Skeletal muscle tissue (tissue), 4 donors: ENCODE results near the gene PADI2. TPM values are rescaled to one million over a fixed set of nuclear protein-coding genes. Genes with fewer than 3 reads are reported as not detected.

ENCODE experiments used
- H3K27ac ChIP-seq: one replicate; pipeline ENCODE4 v1.7.0; 2013; ENCODE audit warnings: mild to moderate bottlenecking, low read depth, low read length, inconsistent platforms
- H3K27me3 ChIP-seq, 3 donors: one replicate each; pipeline ENCODE4 v1.7.0; 2013; ENCODE audit warnings: low read length in 3 of 3; ENCODE audit not compliant: control insufficient read depth in 3 of 3, insufficient read depth in 3 of 3
- H3K36me3 ChIP-seq, 3 donors: one replicate each; pipeline ENCODE4 v1.7.0; 2013; ENCODE audit warnings: low read length in 3 of 3; ENCODE audit not compliant: control insufficient read depth in 3 of 3, insufficient read depth in 3 of 3
- H3K4me1 ChIP-seq, 3 donors: one replicate each; pipeline ENCODE4 v1.7.0; 2013; ENCODE audit warnings: low read length in 3 of 3, mild to moderate bottlenecking in 3 of 3; ENCODE audit not compliant: control insufficient read depth in 3 of 3, insufficient read depth in 3 of 3
- H3K4me3 ChIP-seq, 3 donors: one replicate each; pipeline ENCODE4 v1.7.0; 2013; ENCODE audit warnings: low read length in 3 of 3
- H3K9ac ChIP-seq, 3 donors: one replicate each; pipeline ENCODE4 v1.7.0; 2013; ENCODE audit warnings: low read length in 3 of 3, mild to moderate bottlenecking in 3 of 3, moderate library complexity in 2 of 3, low read depth in 1 of 3
- H3K9me3 ChIP-seq, 3 donors: one replicate each; pipeline ENCODE4 v1.7.0; 2013; ENCODE audit warnings: low read length in 3 of 3; ENCODE audit not compliant: control insufficient read depth in 3 of 3
- total RNA-seq: library from RNA; depleted of rRNA; stranded (reverse); fragments of >200 nt; gene quantifications from one replicate; pipeline ENCODE4 v1.2.3, GENCODE V29; 2014
- donor health status: Osteomylitis.

Gene PADI2
- total RNA-seq, 1 donor from 2014 or later = 33.9 TPM

DNA sequence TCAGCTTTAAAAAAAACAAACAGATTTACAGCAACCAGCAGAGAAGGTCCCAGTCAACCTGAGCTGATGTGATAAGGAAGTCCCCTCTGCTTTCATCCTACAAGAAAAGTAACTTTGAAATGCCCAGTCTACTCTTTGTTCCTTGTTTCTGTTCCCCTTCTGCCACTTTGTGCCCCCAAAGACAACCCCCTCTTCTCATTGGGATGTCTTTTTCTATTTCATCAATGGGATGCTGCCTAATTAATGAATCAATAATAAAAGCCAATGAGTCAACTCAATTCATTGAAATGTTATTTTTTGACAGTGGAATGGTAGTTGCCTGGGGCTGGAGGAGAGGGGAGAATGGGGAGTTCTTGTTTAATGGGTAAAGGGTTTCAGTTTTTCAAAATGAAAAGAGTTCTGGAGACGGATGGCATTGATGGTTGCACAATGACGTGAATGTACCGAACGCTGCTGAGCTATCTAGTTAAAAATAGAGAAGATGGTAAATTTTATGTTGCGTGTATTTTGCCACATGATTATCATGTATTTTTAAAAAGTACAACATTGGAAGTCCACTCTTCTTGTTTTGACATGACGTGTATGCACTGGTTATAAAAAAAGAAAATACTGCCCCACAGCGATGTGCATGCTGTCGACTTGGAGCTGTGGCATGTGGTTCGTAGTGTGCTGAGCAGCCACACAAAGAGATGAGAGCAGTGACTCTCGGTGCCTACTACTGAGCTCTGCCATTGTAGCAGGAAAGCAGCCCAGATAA, 22.4 kb upstream of the PADI2 start:
- Histone ChIP-seq H3K9ac (no peak overlapping the region), H3K4me1 (no peaks in the 10 kb centered on the region), H3K4me3 (no peak overlapping the region), H3K36me3 (no peaks in the 10 kb centered on the region), H3K27me3 (peaks cover 10 to 22% (median 14%) of the 10 kb centered on the region in 3 donors), H3K9me3 (no peaks in the 10 kb centered on the region), H3K27ac (no peak overlapping the region)

DNA sequence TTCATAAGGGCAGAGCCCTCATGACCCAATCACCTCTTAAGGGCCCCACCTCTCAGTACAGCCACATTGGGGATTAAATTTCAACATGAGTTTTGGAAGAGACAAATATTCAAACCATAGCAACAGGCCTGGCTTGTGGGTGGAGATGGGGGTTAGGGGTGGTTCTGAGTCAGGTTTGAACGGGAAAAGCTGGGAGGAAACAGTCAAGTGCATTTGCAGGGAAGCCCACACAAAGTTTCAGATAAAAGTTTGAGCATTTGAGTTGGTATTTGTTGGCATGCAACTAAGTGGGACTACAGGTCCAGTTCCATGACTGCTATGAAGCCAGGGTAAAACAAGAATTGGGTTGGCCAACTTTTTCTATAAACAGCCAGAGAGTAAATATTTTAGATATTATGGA, 21.0 kb upstream of the PADI2 start:
- Histone ChIP-seq H3K9me3 (no peaks in the 10 kb centered on the region), H3K27ac (no peak overlapping the region), H3K4me3 (no peak overlapping the region), H3K9ac (no peak overlapping the region), H3K4me1 (no peaks in the 10 kb centered on the region), H3K36me3 (no peaks in the 10 kb centered on the region), H3K27me3 (peaks cover 16 to 30% (median 24%) of the 10 kb centered on the region in 3 donors)

DNA sequence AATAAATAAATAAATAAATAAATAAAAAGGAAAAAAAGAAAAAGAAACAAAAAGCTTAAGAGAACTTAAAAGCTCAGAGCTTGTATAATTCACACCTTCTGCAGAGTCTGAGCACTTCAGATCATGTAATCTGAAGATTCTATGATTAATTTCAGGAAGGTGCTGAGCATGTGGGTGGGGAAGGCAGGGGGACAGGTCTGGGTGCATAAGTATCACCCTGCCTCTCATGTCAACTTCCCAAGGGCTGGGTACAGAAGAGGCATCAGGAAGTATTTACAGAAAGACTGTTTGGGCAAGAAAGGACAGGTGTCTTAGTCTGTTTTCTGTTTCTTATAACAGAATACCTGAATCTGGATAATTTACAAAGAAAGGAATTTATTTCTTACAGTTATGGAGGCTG, 20.4 kb upstream of the PADI2 start:
- Histone ChIP-seq H3K4me3 (no peak overlapping the region), H3K27me3 (peaks cover 16 to 35% (median 27%) of the 10 kb centered on the region in 3 donors), H3K4me1 (no peaks in the 10 kb centered on the region), H3K36me3 (no peaks in the 10 kb centered on the region), H3K9me3 (no peaks in the 10 kb centered on the region), H3K9ac (no peak overlapping the region), H3K27ac (no peak overlapping the region)

DNA sequence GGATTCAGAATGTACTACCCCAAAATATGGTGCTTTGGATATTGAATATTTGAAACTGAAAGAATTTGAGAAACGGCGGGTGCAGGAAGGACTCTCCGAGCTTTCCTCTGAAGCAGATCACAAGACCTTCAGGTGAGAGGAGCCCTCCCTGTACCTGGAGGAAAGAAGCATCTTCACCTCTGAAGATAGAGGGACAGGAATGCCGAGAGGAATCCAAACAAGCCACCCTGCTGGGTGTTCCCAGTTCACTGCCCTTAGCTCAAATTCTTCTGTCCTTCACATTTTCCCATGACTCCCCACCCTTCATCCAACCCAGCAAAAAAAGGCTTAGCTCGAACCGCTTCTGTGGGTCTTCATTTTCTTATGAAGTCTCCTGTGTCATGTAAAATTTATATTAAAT, 18.2 kb upstream of the PADI2 start:
- no peak overlapping the region for H3K4me3 ChIP-seq
- H3K4me1 ChIP-seq = no peaks in the 10 kb centered on the region
- peaks cover 16 to 45% (median 31%) of the 10 kb centered on the region in 3 donors for H3K27me3 ChIP-seq
- no peaks in the 10 kb centered on the region for H3K9me3 ChIP-seq
- no peak overlapping the region for H3K27ac ChIP-seq
- no peak overlapping the region for H3K9ac ChIP-seq
- H3K36me3 ChIP-seq = no peaks in the 10 kb centered on the region

DNA sequence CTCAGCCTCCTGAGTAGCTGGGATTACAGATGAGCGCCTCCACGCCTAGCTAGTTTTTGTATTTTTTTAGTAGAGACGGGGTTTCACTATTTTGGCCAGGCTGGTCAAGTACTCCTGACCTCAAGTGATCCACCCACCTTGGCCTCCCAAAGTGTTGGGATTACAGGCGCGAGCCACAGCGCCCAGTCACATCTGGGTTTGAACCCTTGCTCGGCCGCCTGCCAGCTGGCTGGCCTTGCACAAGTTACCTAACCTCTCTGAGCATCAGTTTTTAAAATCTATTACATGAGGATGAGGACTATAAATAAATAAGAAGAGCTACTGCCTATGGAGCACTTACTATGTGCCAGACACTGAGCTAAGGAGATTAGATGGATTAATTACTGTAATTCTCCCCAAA, 17.7 kb upstream of the PADI2 start:
- no peak overlapping the region for H3K9ac ChIP-seq
- H3K36me3 ChIP-seq = no peaks in the 10 kb centered on the region
- no peaks in the 10 kb centered on the region for H3K9me3 ChIP-seq
- no peaks in the 10 kb centered on the region for H3K4me1 ChIP-seq
- H3K4me3 ChIP-seq = no peak overlapping the region
- H3K27me3 ChIP-seq = peaks cover 16 to 45% (median 31%) of the 10 kb centered on the region in 3 donors
- no peak overlapping the region for H3K27ac ChIP-seq

DNA sequence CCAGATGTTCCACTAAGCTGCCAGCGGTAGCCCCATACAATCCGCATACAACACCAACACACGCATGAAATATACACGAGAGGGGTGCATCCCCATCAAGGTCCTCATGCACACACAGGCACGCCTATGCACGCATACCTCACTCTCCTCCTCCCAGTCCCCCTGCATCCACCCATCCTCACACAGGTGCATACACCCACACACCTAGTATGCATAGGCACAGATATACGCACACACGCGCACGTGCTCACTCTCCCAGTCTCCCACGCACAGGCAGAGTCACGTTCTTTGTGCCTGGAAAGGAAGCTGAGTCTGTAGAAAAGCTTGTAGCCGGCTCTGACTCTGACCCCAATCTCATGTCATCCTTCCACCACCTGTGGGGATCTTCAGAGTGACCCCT, 16.9 kb upstream of the PADI2 start:
- Histone ChIP-seq H3K27me3 (peaks cover 16 to 45% (median 31%) of the 10 kb centered on the region in 3 donors), H3K9me3 (no peaks in the 10 kb centered on the region), H3K4me1 (no peaks in the 10 kb centered on the region), H3K4me3 (no peak overlapping the region), H3K36me3 (no peaks in the 10 kb centered on the region), H3K9ac (no peak overlapping the region), H3K27ac (no peak overlapping the region)

DNA sequence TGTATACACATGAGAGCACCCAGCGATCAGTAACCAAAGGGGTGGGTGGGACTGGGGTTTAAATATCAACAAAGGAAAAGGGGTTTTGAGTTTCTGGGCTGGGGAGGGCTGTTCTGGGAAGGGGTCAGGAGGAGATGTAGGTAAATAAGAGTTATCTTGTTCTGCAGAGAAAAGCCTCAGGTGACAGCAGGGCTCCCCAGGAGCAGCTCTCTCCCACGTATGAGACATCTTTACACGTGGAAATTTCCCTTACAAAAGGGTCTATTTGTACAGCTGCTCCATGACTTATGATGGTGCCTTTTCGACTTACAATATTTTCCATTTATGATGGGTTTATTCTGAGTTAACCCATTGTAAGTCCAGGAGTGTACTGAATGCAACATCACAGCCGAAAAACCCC, 16.3 kb upstream of the PADI2 start:
- Histone ChIP-seq H3K27me3 (peaks cover 16 to 45% (median 31%) of the 10 kb centered on the region in 3 donors), H3K4me1 (no peaks in the 10 kb centered on the region), H3K27ac (no peak overlapping the region), H3K36me3 (no peaks in the 10 kb centered on the region), H3K9me3 (no peaks in the 10 kb centered on the region), H3K9ac (no peak overlapping the region), H3K4me3 (no peak overlapping the region)

DNA sequence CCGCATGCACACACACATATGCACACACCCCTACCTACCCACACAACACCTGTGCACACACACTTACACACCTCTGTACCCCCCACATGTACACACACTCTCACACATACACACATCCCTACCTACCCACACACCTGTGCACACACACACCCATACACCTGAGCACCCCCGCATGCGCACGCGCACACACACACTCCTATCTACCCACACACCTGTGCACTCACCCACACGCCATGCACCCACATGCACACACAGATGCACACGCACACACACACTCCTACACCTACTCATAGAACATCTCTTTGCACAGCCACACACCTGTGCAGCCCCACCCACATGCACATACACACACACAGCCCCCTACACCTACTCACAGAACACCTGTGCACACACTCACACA, 15.5 kb upstream of the PADI2 start:
- Histone ChIP-seq H3K9me3 (no peaks in the 10 kb centered on the region), H3K4me1 (no peaks in the 10 kb centered on the region), H3K36me3 (no peaks in the 10 kb centered on the region), H3K27ac (no peak overlapping the region), H3K9ac (no peak overlapping the region), H3K27me3 (peaks cover 16 to 45% (median 31%) of the 10 kb centered on the region in 3 donors), H3K4me3 (no peak overlapping the region)

DNA sequence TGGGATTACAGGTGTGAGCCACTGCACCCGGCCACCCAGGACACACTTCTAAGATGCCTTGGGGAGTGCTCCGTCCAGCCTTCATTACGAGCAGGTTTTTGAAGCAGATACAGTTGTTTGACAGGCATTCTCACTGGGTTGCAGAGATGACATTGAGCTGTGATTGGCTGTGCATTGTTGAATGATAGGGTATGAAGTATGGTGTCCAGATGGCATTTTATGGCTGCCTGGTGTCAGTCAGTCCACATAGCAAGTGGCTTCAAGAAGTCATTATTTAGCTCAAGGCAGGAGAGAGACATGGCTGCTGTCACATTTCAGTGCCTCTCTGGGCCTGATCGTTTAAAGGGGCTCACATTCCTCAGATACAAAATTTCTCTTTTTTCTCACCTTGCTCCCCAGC, 14.8 kb upstream of the PADI2 start:
- no peak overlapping the region for H3K27ac ChIP-seq
- H3K4me3 ChIP-seq = no peak overlapping the region
- peaks cover 16 to 45% (median 31%) of the 10 kb centered on the region in 3 donors for H3K27me3 ChIP-seq
- H3K9ac ChIP-seq = no peak overlapping the region
- H3K4me1 ChIP-seq = no peaks in the 10 kb centered on the region
- no peaks in the 10 kb centered on the region for H3K36me3 ChIP-seq
- no peaks in the 10 kb centered on the region for H3K9me3 ChIP-seq

DNA sequence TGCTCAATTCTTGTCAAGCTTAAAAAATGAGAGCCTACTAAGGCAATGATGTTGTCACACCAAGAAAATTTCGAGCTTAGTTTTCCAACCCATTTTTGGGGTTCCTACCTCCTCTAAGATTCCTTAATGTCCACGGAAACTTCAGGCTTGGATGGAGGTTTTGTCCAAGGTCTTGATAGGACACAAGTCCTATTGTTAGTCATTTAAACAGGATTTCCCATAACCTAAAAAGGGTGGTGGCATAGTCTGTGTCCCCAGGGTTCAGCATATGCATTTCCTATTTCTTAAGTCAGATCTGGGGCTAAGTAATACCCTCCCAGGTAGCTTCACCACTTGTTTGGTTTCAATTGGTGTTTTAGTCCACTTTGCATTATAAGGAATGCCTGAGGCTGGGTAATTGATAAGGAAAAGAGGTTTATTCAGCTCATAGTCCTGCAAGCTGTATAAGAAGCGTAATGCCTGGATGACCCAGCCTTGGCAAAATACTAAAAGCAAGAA, 10.9 kb upstream of the PADI2 start:
- H3K36me3 ChIP-seq = no peaks in the 10 kb centered on the region
- no peaks in the 10 kb centered on the region for H3K9me3 ChIP-seq
- H3K27me3 ChIP-seq = peaks cover 0 to 20% (median 7%) of the 10 kb centered on the region in 3 donors
- H3K27ac ChIP-seq = no peak overlapping the region
- H3K4me1 ChIP-seq = peaks cover 3 to 5% (median 4%) of the 10 kb centered on the region in 3 donors
- H3K4me3 ChIP-seq = no peak overlapping the region
- H3K9ac ChIP-seq = peak overlapping the region in 1 of 3 donors; percentile 21
